SK-N-SH (cell line): ENCODE measurements around the gene C6orf132. TPM values are rescaled to one million over a fixed set of nuclear protein-coding genes. Genes with fewer than 3 reads are reported as not detected.

Experiments
- CTCF ChIA-PET: fragments of 300-600, 350-600 bp; formaldehyde crosslinking; extraction: SDS; loops from one replicate; lab custom pipeline; 2021; lab: Yijun Ruan, JAX
- POLR2A ChIA-PET: fragments of 350-600 bp; sonication (Branson Sonifier 250); formaldehyde crosslinking; extraction: SDS; loops from one replicate; lab custom pipeline; 2020; ENCODE audit warnings: antibody characterized with exemption, inconsistent platforms; lab: Yijun Ruan, JAX
- DNase-seq: peaks from one replicate; pipeline ENCODE4 v3.0.0; 2012
- H2AFZ ChIP-seq: fragments of 200-600 bp; sonication (generic); 2 replicates; pipeline ENCODE4 v1.8.1; 2016; ENCODE audit warnings: antibody characterized with exemption, mild to moderate bottlenecking, low read depth
- H3F3A ChIP-seq: fragments of 200-600 bp; sonication (generic); replicated peaks from 2 replicates; pipeline ENCODE3; 2016; ENCODE audit warnings: antibody characterized with exemption, mild to moderate bottlenecking; ENCODE audit not compliant: insufficient read depth
- H3K27ac ChIP-seq, 2 experiments: fragments of 200-500 bp in 1 of 2; fragments of 200-600 bp in 1 of 2; sonication (Bioruptor generic) in 1 of 2; sonication (generic), shearing (Covaris generic) in 1 of 2; 2 replicates each; pipeline versions ENCODE4 v1.5.1 to v1.6.1; 2014 to 2016; ENCODE audit warnings: low read depth in 2 of 2, inconsistent platforms in 1 of 2, low read length in 1 of 2, mild to moderate bottlenecking in 1 of 2, mixed read lengths in 1 of 2
- H3K27me3 ChIP-seq: fragments of 200-600 bp; sonication (generic), shearing (Covaris generic); 2 replicates; pipeline ENCODE4 v1.6.1; 2016; ENCODE audit warnings: mixed run types; ENCODE audit not compliant: insufficient read depth
- H3K36me3 ChIP-seq, 2 experiments: fragments of 200-500 bp in 1 of 2; fragments of 200-600 bp in 1 of 2; sonication (Bioruptor generic) in 1 of 2; sonication (generic) in 1 of 2; replicated peaks in 1 of 2; 2 replicates each; pipeline versions ENCODE3 to v1.5.1; 2014 to 2016; ENCODE audit warnings: low read length in 1 of 2, mild to moderate bottlenecking in 1 of 2; ENCODE audit not compliant: insufficient read depth in 2 of 2, control insufficient read depth in 1 of 2
- H3K4me1 ChIP-seq, 2 experiments: fragments of 200-500 bp in 1 of 2; fragments of 200-600 bp in 1 of 2; sonication (Bioruptor generic) in 1 of 2; sonication (generic), shearing (Covaris generic) in 1 of 2; 2 replicates each; pipeline versions ENCODE4 v1.5.1 to v1.6.1; 2014 to 2016; ENCODE audit warnings: low read depth in 1 of 2, low read length in 1 of 2, mixed run types in 1 of 2; ENCODE audit not compliant: insufficient read depth in 2 of 2, control insufficient read depth in 1 of 2
- H3K4me2 ChIP-seq: fragments of 200-600 bp; sonication (generic), shearing (Covaris generic); 2 replicates; pipeline ENCODE4 v1.6.1; 2017; ENCODE audit warnings: mixed run types
- H3K4me3 ChIP-seq, 2 experiments: fragments of 200-500 bp in 1 of 2; fragments of 200-600 bp in 1 of 2; sonication (Bioruptor generic) in 1 of 2; sonication (generic), shearing (Covaris generic) in 1 of 2; 2 replicates each; pipeline versions ENCODE4 v1.5.1 to v1.8.1; 2014 to 2016; ENCODE audit warnings: low read depth in 2 of 2, inconsistent platforms in 1 of 2, low read length in 1 of 2, mild to moderate bottlenecking in 1 of 2, mixed read lengths in 1 of 2, moderate library complexity in 1 of 2
- H3K79me2 ChIP-seq: fragments of 200-600 bp; sonication (generic); 2 replicates; pipeline ENCODE4 v1.8.1; 2017; ENCODE audit warnings: mild to moderate bottlenecking; ENCODE audit not compliant: insufficient read depth
- H3K9ac ChIP-seq: fragments of 200-600 bp; sonication (generic); 2 replicates; pipeline ENCODE4 v1.6.1; 2017; ENCODE audit warnings: mixed run types
- H3K9me2 ChIP-seq: fragments of 200-600 bp; sonication (generic); 2 replicates; pipeline ENCODE4 v1.6.1; 2017; ENCODE audit warnings: mixed run types
- H3K9me3 ChIP-seq: fragments of 200-600 bp; sonication (generic); 2 replicates; pipeline ENCODE4 v1.6.1; 2017; ENCODE audit warnings: mixed run types, mild to moderate bottlenecking, moderate library complexity
- H4K20me1 ChIP-seq: fragments of 200-600 bp; sonication (generic); 2 replicates; pipeline ENCODE4 v1.6.1; 2017; ENCODE audit warnings: mild to moderate bottlenecking, mixed run types; ENCODE audit not compliant: insufficient read depth
- CHD2 ChIP-seq: fragments of 150-350 bp; IDR thresholded peaks from 2 replicates; pipeline ENCODE4 v1.6.1; 2018; ENCODE audit warnings: low read length; ENCODE audit not compliant: partially characterized antibody
- CTCF ChIP-seq: fragments of 200-600 bp; sonication (generic); IDR thresholded peaks from 2 replicates; pipeline ENCODE4 v1.6.1; 2017; ENCODE audit warnings: antibody characterized with exemption, mild to moderate bottlenecking, moderate library complexity
- ELF1 ChIP-seq: IDR thresholded peaks from 2 replicates; pipeline ENCODE4 v1.4.0; 2012
- EP300 ChIP-seq, 2 experiments: IDR thresholded peaks; 2 replicates each; pipeline versions ENCODE4 v1.4.0 to v1.6.1; 2012; ENCODE audit warnings: borderline replicate concordance in 1 of 2, low read depth in 1 of 2, low read length in 1 of 2
- EZH2phosphoT487 ChIP-seq: fragments of 200-600 bp; sonication (generic); IDR thresholded peaks from 2 replicates; pipeline ENCODE4 v1.6.1; 2017; ENCODE audit warnings: low read depth, mixed run types, mild to moderate bottlenecking, antibody characterized with exemption, moderate library complexity, borderline replicate concordance
- FOXJ3 ChIP-seq: sonication (generic); formaldehyde crosslinking; IDR thresholded peaks from 2 replicates; pipeline ENCODE4 v1.5.1; 2020; ENCODE audit warnings: mild to moderate bottlenecking, missing genetic modification reagents
- FOXM1 ChIP-seq: IDR thresholded peaks from 2 replicates; pipeline ENCODE4 v1.4.0; 2012; ENCODE audit warnings: low read depth, mild to moderate bottlenecking
- GABPA ChIP-seq: IDR thresholded peaks from 2 replicates; pipeline ENCODE4 v1.4.0; 2012; ENCODE audit warnings: low read depth, mild to moderate bottlenecking
- GATA2 ChIP-seq: sonication (generic); formaldehyde crosslinking; IDR thresholded peaks from 2 replicates; pipeline ENCODE4 v1.5.0; 2020; ENCODE audit warnings: mild to moderate bottlenecking, missing genetic modification reagents
- IRF3 ChIP-seq: fragments of 150-350 bp; IDR thresholded peaks from 2 replicates; pipeline ENCODE4 v1.6.1; 2016; ENCODE audit warnings: mild to moderate bottlenecking, low read depth, low read length
- JUND ChIP-seq: IDR thresholded peaks from 2 replicates; pipeline ENCODE4 v1.4.0; 2012
- MXI1 ChIP-seq: IDR thresholded peaks from 2 replicates; pipeline ENCODE4 v1.6.1; 2012; ENCODE audit warnings: mild to moderate bottlenecking, low read depth, low read length, improper control_type of control experiment
- NFIC ChIP-seq: IDR thresholded peaks from 2 replicates; pipeline ENCODE4 v1.4.0; 2012; ENCODE audit warnings: borderline replicate concordance
- NRF1 ChIP-seq: IDR thresholded peaks from 2 replicates; pipeline ENCODE4 v1.6.1; 2012; ENCODE audit warnings: low read depth, mild to moderate bottlenecking, low read length
- PBX3 ChIP-seq: IDR thresholded peaks from 2 replicates; pipeline ENCODE4; 2012
- SIN3A ChIP-seq: IDR thresholded peaks from 2 replicates; pipeline ENCODE4 v1.6.1; 2012; ENCODE audit warnings: low read depth, mild to moderate bottlenecking, low read length, moderate library complexity, borderline replicate concordance
- TCF12 ChIP-seq: IDR thresholded peaks from 2 replicates; pipeline ENCODE4 v1.4.0; 2012
- TEAD4 ChIP-seq: IDR thresholded peaks from 2 replicates; pipeline ENCODE4 v1.4.0; 2012; ENCODE audit warnings: mild to moderate bottlenecking, borderline replicate concordance; ENCODE audit not compliant: insufficient read depth
- WGBS: methylation state at CpG from one replicate; pipeline ENCODE4 v1.1.6; 2017; ENCODE audit warnings: low lambda C conversion rate; 5-methylcytosine and 5-hydroxymethylcytosine counted together
- polyA plus RNA-seq, 3 experiments: library from polyadenylated mRNA; depleted of rRNA; stranded (reverse); fragments of >200 nt; gene quantifications; 2 replicates each; pipeline ENCODE4 v1.2.3, GENCODE V29; 2012

The C6orf132 gene
- polyA plus RNA-seq, 1 of the 3 experiments (the other 2 are of a cell fraction) = not detected

- Histone ChIP-seq H3K79me2 (no peaks in the 10 kb centered on the region), H2AFZ (no peak overlapping the region), H3K4me2 (no peak overlapping the region), H3K4me1 (peaks cover 19 to 37% of the 10 kb centered on the region in 2 experiments; a peak in 3 of 4 replicates), H3K4me3 (no peak overlapping the region), H3K36me3 (no peaks in the 10 kb centered on the region), H3K9me2 (no peaks in the 10 kb centered on the region), H3K9ac (no peak overlapping the region), H3F3A (no peaks in the 10 kb centered on the region), H3K27ac (peak overlapping the region in 1 of 2 experiments; percentile 79; a peak in 3 of 4 replicates), H3K27me3 (no peaks in the 10 kb centered on the region), H4K20me1 (no peaks in the 10 kb centered on the region), H3K9me3 (no peaks in the 10 kb centered on the region)
- CTCF ChIA-PET = interaction anchor here (0.6 to 1.2 kb wide), 2 partner anchors 11 to 54 kb away, joined by 3 read pairs; no protein-coding TSS in a partner anchor
- DNase-seq = peak; percentile 84
- POLR2A ChIA-PET = interaction anchor here (0.5 kb wide), 1 partner anchor 22 kb away, joined by 4 read pairs; no protein-coding TSS in a partner anchor
- WGBS = 72% methylated on average over 9 of the region's 9 CpGs
- TF ChIP-seq TEAD4 (no peak), NFIC (no peak), SIN3A (no peak), ELF1 (no peak), PBX3 (no peak), CHD2 (no peak), TCF12 (no peak), NRF1 (no peak), JUND (no peak), GATA2 (peak; percentile 65), EP300 (IDR thresholded peaks at IDR 0.05; ENCODE audit: borderline replicate concordance in 1 of 2, low read depth in 1 of 2, low read length in 1 of 2) (peak in 1 of 2 experiments; percentile 9; a peak in 1 of 4 replicates), MXI1 (peak; percentile 59; the same call in 1 of the 2 replicates), CTCF (no peak), FOXM1 (no peak), GABPA (no peak)
Measured at GRCh38 chr6:42140756-42141602, 1.4 kb downstream of the C6orf132 start.

GRCh38 chr6:42140032-42140431, 2.4 kb downstream of the C6orf132 start:
- Histone ChIP-seq H3K27me3 (no peaks in the 10 kb centered on the region), H2AFZ (no peak overlapping the region), H3K36me3 (no peaks in the 10 kb centered on the region), H3K79me2 (no peaks in the 10 kb centered on the region), H3K27ac (peak overlapping the region in 1 of 2 experiments; percentile 79; a peak in 1 of 4 replicates), H3K4me1 (peaks cover 19 to 37% of the 10 kb centered on the region in 2 experiments; a peak in 3 of 4 replicates), H3K9me2 (no peaks in the 10 kb centered on the region), H3K9me3 (no peaks in the 10 kb centered on the region), H4K20me1 (no peaks in the 10 kb centered on the region)
- no peak for TF ChIP-seq CHD2
- no peak for TF ChIP-seq IRF3
- TF ChIP-seq GABPA = no peak
- no peak for TF ChIP-seq PBX3
- no peak for TF ChIP-seq EZH2phosphoT487
- TF ChIP-seq FOXJ3 (CRISPR knock-in tag) = no peak
- TF ChIP-seq, all 33 proteins: peak for 0
- no peaks in the 10 kb centered on the region for H3F3A ChIP-seq
- H3K4me2 ChIP-seq = no peak overlapping the region
- 78% methylated on average over 5 of the region's 5 CpGs for WGBS
- CTCF ChIA-PET = no interaction called here
- DNase-seq = no peak
- POLR2A ChIA-PET = no interaction called here
- no peak overlapping the region for H3K4me3 ChIP-seq
- no peak overlapping the region for H3K9ac ChIP-seq
